Activated CD4-positive, alpha-beta T cell treated with anti-CD3 and anti-CD28 coated beads, Interleukin-2, amount 50 U/mL, for 4 hours (primary cell): ENCODE measurements around the gene SUGP2.
"Not testable (repeated sequence)": the region's sequence is repeated elsewhere in the genome, so short reads cannot be mapped to it uniquely, and the experiment has no call there.

Source experiments
- DNase-seq, 2 experiments: peaks; one replicate each; pipeline ENCODE4 v3.0.0-alpha.2; 2020

Gene SUGP2

DNA sequence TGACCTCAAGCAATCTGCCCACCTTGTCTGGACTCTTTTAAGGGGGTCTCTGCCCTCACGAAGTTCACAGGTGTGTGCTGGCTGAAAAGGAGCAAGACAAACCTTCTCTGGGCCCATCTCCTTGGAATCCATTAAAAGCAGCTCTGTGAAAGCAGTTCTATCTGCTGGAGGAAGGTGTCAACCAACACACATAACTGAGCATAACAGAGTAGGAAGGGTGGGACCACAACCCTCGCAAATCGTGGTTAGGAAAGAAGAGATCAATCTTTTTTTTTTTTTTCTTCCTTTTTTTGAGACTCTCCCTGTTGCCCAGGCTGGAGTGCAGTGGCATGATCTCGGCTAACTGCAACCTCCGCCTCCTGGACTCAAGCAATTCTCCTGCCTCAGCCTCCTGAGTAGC, 1.4 kb downstream of the SUGP2 start:
- no peak for DNase-seq

DNA sequence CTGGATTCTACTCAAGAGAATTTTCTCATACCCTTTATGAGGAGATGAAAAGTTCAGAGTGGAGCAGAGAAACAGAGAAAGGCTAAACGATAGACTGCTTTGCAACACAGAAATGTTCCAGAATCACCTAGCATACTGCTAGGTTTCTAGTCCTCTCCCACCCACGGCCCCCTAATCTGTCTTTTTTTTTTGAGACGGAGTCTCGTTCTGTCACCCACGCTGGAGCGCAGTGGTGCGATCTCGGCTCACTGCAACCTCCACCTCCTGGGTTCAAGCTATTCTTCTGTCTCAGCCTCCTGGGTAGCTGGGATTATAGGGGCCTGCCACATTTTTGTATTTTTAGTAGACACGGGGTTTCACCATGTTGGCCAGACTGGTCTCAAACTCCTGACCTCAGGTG, 4.8 kb downstream of the SUGP2 start:
- DNase-seq = no peak

DNA sequence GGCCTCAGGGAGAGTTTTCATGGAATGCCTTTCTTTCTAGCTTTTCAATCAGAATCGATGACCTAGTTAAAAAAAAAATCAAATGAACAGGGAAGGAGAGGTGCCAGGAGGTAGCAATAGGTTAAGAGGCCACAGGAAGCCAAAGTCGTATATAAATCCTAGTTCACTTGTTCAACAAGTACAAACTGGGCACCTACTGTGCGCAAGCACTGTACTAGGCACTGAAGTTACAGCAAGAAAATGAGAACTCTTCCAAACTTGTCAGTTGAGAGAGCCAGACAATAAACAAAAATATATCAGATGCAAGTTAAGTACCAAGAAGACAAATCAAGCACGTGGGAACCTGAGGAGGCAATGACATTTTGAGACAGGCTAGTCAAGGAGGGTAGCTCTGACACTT, 6.1 kb downstream of the SUGP2 start:
- no peak for DNase-seq

DNA sequence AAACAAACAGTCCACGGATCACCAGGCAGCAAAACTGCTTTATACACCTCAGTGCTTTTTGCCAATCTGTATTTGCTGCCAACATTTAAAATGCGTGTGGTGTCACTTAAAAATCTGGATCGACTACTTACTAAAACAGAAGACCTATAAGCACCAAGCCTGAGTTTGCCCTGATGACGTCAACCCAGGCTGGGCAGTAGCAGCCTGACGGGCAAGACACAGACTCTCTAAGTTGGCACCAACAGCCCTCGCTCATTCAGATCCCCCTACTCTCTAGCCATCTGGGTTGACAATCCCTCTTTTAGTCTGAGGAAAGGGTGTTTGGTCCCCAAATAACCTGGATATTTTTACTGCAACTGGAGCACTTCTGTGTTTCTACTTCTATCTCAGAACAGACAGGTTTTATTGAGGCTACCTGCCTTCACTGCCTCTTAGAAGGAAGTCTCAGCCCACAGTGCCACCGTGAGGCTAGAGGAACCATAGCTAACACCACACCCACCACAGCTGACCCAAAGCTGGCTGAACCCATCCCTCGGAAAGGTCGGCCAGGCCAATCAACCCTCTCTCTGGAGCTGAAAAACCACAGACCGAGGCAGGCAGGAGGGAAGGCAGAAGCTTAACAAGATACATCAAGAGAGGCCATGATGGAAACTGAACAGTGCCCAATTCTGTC, 6.9 kb downstream of the SUGP2 start:
- DNase-seq = no peak

DNA sequence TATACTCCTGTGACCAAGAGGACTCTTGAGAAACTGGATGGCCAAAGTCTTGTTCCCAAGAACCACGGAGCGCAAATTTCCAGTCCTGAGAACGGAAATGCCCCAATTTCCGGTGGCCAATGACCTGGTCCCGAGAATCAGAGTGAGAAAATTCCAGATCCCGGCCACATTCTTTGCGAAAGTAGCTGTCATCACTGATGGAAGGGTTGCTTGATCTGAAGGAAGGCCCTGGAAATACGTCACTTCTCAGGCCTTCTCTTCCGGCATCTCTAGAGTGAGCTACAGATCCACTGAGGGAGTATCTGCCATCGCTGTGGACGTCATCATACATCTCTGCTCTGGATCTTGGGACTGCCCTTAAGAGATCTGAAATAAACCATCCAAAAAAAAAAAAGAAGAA, 7.5 kb downstream of the SUGP2 start:
- no peak for DNase-seq

DNA sequence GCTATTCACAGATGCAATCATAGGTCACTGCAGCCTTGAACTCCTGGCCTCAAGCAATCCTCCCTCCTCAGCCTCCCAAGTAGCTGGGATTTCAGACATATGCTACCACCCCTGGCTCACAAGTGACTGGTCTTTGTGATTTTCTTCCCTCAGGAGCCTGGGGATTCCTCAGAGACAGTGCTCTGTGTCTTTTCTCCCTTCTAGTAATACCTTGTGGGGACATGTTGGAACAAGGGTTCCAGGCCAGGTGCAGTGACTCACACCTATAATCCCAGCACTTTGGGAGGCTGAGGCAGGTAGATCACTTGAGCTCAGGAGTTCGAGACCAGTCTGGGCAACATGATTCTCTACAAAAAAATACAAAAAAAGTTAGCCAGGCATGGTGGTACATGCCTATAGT, 9.9 kb downstream of the SUGP2 start:
- DNase-seq = not testable (repeated sequence)

DNA sequence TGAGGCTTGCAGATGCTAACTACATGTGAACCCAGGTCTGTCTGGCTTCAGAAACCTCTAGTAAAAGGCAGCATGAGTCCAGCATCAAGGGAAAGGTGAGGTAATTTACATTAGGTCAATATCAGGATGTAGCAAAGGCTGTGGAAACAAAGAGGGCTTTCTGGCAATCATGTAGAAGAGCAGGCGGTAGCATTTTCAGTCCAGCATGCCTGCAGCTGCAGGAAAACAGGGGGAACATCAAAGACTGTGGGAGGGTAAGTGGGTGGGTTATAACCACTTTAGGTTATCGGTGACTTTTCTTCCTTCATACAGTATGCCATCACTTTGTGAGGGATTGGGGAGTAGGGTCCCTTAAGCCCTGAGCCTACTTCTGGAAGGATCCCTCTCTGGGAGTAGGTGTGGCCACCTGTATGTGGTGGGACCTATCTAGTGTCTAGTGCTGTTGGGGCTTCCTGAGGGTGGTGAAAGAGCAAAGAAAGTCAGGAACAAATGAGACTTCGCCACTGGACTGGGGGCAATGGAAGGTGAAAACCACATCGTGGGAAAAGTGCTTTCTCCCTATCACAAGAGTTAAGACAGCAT, 10.8 kb downstream of the SUGP2 start:
- no peak for DNase-seq

DNA sequence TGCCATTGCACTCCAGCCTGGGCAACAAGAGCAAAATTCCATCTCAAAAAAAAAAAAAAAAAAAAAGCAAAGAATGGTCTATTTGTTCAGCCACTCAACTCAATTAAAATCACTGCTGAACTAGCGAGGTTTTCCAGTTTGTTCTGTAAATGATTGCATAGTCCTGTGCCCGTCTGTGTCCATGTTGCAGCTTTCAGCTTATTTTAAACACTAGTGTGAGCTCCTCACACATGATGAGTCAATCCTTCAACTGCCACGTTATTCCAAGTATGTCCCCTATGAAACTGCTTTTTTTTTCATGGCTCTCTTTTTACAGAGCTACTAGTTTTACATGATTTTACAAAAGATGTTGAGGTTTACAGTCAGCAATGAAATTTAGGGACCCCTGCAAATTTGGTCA, 12.2 kb downstream of the SUGP2 start:
- no peak for DNase-seq

DNA sequence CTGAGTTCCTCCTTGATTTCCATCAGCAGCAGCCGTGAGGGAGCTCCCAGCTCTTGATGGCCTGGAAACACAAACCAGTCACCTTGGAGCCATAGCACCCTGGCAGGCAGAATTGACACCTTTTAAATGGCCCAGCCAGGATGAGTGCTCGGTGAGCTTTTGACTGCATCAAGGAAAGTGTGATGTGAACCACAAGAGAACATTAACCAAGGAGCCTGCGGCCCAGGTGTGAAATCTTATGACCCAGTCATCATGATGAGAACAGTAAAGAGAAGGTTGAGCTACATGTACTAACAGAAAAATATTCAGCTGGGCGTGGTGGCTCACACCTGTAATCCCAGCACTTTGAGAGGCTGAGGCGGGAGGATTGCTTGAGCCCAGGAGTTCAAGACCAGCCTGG, 22.8 kb downstream of the SUGP2 start:
- DNase-seq = no peak

DNA sequence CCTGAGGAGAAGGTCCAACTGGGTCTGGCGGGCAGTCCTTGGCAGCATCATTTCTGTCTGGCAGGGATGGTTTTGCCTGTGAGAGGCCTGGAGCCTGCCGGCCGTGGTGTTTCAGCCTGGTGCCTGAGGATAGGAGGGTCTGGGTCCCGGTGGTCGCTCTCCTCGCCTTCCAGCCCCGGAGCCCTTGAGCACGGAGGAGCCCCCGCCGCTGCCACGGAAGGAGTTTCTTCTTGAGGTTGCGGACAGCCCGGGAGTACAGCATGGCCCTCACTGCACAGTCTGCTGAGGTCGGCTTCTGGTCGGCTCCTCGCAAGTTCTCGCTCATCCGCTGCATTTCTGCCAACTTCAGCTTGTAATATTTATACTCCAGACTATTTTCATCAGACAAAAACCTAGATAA, 23.4 kb downstream of the SUGP2 start:
- no peak for DNase-seq

DNA sequence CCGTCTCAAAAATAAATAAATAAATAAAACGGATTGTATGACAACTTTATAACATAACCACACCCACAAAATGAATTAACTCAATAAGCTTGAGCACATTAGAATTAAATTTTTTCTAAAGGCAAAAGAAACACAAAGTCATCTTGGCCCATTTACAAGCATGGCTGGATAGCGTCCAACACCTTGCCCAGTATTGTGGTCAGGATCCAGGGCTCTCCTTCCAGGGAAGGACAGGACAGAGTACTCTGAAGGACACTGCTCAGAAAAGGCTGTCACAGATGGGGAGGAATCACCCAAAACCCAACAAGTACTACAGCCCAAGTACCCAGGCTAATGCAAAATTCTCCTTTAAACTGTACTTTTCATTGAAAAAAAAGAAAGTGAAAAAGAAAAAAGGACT, 27.1 kb downstream of the SUGP2 start:
- no peak for DNase-seq

DNA sequence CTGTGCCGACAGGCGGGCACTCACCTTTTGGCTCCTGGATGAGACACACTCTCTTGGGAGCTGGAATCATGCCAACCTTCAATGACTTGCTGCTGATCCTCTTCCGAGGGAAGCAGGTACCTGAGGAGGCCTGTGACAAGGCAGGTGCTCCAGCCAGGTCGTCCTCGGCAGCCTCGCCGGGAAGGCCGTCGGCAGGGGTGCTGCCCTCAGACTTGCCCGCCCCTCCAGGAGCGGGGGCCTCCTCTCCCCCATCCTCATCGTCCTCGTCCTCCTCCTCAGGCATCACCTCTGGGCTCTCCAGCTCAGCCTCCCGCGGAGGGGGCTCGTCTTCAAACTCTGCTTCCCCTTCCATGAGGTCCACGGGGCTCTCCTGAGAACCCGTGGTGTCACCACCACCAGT, 29.2 kb downstream of the SUGP2 start:
- no peak for DNase-seq

DNA sequence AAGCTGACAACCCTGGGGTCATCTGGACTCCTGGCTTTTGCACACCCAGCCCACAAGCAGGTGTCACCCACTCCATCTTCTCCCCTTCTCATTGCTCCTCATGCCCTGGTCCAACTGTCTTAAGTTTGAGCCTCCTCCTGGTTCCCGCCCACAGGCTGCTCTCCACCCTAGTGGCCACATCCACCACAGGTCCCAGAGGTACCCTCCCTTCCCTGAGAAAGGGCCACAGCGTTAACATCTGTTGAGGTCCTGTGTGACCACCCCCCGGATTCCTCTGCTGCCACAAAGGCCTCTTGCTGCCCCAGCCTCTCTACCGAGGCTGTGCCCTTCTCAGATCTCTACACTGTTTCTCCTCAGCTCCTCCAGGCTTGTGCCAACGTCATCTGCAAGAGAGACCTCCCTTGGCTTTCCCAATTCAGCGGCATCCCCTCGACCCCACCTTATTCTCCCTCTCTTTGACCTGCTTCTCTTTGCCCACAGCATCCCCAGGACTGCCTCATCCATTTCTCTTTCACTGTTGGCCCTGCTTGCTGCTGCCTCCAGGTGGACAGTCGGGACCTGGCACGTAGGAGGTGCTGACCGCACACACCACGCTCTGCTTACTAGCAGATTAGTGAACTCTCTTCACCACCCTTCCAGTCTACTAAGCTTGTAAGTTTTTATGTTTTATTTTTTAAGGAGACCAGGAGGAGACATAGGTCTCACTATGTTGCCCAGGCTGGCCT, 33.3 kb downstream of the SUGP2 start:
- DNase-seq = no peak

DNA sequence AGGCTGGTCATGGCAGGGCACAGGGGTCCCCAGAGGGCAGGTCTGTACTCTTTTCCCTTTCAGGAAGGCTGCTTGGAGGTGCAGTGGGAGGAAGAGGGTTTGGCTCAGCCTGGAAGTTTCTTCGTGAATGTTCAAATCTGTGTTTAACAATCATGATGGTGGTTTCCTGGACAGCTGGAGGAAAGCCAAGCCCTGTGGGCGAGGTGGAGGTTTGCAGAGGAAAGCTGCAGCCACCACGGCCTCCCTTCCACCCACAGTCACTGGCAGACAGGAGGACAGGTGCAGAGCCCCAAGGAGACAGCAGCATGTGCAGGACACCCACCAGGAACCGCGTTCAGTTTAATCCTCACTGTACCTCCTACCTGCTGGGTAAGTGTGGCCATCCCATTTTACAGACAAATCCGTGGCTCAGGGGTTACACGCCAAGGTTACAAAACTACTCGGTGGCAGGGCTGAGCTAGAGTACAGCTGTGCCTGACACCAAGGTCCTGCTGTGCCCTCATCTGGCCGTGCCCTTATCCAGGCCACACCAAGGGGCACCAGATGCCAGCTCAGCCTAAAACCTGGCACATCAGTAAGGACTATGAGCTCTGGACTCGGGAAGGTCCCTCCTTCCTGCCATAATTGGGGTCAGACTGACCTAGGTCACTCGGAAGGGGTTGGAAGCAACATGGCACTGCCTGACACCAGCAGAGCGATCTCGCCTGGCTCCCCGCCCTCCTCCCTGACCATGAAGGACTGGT, 34.1 kb downstream of the SUGP2 start:
- no peak for DNase-seq

DNA sequence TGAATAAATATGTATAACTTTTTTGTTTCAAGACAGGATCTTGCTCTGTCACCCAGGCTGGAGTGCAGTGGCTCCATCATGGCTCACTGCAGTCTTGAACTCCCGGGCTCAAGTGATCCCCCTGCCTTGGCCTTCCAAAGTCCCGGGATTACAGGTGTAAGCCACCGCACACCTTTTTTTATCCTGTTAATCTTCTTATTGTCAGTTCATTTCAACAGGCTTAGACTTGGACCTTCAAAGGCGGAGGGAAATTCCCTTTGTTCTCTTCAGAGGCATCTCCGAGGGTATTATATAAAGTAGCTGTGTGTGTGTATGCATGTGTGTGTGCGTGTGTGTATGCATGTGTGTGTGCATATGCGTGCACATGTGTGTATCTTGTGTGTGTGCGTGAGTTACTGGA, 35.0 kb downstream of the SUGP2 start:
- no peak for DNase-seq

DNA sequence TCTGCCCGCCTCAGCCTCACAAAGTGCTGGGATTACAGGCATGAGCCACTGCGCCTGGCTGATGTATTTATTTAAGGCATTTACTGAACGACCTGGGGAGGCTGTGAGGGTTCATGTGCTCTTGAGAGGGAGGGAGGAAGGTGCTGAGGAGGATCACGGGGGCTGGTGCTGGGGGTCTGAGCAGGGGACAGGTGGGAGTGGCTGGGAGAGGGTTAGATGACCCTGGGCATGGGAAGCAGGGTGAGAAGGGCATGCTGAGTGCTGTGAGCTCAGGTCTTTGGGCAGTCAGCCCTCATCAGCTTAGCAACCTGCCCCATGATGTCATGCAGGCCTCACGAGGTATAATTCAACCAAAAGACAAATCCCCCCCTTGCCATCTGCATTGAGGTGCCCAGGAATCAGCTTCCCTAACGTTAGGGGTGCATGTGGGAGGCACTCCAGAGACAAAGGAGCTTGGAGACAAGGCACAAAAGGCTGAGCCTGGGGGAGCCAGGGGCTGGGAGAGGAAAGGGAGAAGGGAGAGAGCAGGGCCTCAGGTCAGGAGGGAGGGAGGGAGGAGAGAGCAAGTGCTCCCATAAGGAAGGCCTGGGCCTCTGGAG, 36.4 kb downstream of the SUGP2 start:
- DNase-seq = no peak

DNA sequence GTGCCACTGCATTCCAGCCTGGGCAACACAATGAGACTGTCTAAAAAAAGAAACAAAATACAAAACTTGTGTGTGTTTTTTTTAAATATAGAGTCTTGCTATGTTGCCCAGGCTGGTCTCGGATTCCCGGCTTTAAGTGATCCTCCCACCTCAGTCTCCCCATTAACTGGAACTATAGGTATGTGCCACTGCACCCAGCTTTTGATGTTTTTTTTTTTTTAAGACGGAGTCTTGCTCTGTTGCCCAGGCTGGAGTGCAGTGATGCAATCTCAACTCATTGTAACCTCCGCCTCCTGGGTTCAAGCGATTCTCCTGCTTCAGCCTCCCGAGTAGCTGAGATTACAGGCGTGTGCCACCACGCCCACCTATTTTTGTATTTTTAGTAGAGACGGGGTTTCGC, 37.0 kb downstream of the SUGP2 start:
- no peak for DNase-seq

DNA sequence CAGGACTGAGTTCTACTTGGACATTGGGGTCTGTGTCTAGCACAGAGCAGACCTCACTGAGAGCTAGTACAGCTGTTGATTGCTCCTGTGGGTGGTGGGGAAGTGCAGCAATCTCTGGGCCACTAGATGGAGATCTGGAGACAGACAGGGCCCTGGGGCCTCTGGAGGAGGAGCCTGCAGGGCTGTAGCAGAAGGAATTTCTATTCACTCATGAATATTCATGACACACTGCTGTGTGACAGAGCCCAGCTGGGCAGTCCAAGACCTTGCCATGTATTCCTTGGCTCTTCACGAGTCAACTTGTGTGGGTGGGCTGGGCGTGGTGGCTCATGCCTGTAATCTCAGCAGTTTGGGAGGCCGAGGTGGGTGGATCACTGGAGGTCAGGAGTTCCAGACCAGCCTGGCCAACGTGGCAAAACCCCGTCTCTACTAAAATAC, 37.5 kb downstream of the SUGP2 start:
- DNase-seq = no peak

DNA sequence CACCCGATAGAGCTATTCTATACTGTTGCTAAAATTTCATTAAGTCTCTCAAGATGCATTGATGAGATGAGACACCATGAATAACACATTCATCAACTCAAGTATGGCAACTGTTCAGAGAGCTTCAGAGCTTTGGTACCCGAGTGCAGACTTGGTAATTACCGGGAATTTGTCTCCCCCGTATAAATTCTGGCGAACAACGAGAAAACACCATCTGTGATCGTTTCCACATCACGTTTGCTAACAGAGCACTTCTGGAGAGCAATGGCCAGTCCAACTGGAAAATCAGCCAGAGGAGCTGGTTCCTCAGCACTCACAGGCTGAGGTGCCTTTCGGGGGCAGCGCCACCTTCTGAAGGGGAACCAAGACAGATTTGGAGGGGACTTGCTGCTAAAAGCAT, 40.2 kb downstream of the SUGP2 start:
- DNase-seq = no peak

DNA sequence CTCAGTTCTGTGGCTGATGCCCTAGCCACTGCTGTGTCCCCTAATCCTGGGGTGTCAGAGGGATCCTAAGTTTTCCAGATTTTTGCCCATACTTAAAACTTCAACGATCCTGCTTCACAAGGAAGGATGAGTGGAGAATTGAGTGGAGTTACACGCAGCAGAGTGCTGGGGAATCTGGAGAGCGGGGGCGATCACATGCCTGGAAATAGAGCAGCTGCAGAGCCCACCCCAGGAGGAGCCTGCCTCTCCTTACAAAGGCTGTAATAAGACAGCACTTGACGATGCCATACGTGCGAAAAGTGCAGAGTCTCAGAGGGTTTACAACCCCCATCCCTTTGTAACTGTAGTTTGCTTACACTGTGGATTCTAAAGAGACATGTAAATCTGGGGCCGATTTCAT, 40.6 kb downstream of the SUGP2 start:
- no peak for DNase-seq

DNA sequence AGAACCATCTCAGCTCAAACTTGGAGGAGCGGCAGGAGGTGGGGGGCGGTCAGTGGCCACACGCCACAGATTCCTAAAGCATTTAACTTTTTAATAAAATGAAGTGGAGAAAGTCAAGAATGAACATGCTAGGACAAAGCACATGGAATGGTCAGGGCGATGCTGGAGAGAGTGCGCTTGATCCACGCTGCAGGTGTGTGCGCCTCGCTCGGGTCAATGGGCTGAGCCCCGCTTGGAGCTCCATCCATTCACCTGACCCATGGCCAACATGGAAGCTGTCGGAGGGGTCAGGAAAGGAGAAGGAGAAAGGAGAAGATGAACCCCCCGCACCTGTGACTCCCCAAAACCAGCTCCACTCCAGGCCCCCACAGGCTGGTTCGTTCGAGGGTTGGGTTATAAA, 41.8 kb downstream of the SUGP2 start:
- DNase-seq = no peak

DNA sequence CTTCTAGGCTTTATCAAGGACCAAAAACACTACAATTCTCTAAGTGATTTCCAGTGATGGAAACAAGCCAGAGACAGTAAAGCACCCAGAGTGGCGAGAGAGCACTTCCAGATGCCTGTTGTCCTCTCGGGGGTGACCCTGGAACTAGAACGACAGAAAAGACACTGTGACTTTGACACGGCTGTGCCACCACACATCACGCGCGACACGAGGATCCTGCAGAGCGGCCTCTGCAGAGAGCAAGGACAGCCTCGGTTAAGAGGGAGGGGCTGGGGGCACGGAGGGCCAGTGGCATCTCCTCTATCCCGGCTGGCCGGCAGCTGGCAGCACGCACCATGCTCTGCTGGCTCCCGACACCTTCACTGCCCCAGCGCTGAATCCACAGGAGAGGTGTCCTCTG, 42.3 kb downstream of the SUGP2 start:
- no peak for DNase-seq

DNA sequence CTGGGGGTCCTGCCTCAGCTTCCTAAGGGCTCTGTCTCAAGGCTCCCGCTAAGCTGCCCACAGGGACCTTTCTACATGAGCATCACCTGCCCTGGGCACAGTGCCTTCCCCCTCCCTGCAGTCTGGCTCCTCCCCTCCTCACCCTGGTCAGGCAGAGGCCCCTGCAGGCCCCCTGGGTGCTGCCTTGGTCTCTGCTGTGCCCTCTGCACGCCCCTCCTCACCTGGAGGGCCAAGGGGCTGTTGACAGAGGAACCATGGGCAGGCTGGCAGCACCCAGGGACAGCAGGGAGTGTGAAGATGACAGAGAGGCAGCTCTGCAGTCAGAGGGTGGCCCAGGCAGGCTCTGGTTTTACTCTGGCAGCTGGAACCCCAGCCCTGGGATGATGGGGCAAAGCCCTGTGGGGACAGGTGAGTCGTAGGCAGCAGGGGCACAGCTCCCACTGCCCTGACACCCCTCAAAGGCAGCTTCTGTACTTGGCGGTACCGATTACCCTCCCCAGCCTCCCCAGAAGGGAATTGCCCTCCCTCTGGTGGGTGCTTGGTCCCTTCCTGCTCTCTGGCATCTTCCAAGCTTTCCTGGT, 43.1 kb downstream of the SUGP2 start:
- DNase-seq = no peak
